ENCODE results near the gene GCNA. TPM values are rescaled to one million over a fixed set of nuclear protein-coding genes. Genes with fewer than 3 reads are reported as not detected.
A peak's percentile ranks its signal among the peaks of the same experiment; 100 is the strongest.
"Not testable (repeated sequence)": the region's sequence is repeated elsewhere in the genome, so short reads cannot be mapped to it uniquely, and the experiment has no call there.

Gene GCNA
- total and polyA plus RNA-seq, 2 donors: 2.8 to 4.5 TPM

- DNase-seq (ENCODE audit: low read depth in 6 of 9, low spot score in 9 of 9): no peak
- Histone ChIP-seq H3K27me3 (ENCODE audit: control insufficient read depth in 2 of 2, insufficient read depth in 1 of 2, low read length in 1 of 2) (no peaks in the 10 kb centered on the region), H3K36me3 (ENCODE audit: control insufficient read depth in 2 of 2, insufficient read depth in 2 of 2, low read length in 1 of 2) (no peaks in the 10 kb centered on the region), H3K4me1 (ENCODE audit: control insufficient read depth in 2 of 2, insufficient read depth in 2 of 2, low read length in 2 of 2) (peaks cover 6 to 23% of the 10 kb centered on the region in 2 donors), H3K4me3 (ENCODE audit: low read length in 2 of 2) (no peak overlapping the region), H3K9me3 (ENCODE audit: control insufficient read depth in 2 of 2, insufficient read depth in 1 of 2, low read length in 1 of 2) (no peaks in the 10 kb centered on the region), H3K27ac (ENCODE audit: low read depth in 1 of 2, low read length in 1 of 2) (no peak overlapping the region)
- 73% methylated on average over 4 of the region's 4 CpGs for WGBS
Measured at GRCh38 chrX:71638409-71638808, 60.2 kb downstream of the GCNA start.

DNA sequence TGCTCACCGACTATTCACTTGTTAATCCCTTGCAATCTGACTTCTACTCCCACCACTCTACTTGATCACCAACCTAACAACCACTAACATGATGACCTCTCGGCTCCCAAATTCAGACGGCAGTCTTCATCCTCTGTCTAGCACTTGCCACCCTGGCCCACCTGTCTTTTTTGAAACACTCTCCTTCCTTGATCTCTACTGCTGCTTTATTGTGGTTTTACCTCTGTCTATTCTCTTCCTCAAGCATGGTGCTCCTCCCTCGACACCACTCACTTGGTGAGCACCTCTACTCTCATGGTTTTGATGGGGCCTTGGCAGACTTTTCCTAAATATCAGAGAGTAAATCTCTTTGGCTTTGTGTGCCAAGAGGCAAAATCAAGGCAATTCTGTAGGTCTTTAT lies 61.8 kb downstream of the GCNA start:
- H3K27ac ChIP-seq (ENCODE audit: low read depth in 1 of 2, low read length in 1 of 2): no peak overlapping the region
- H3K9me3 ChIP-seq (ENCODE audit: control insufficient read depth in 2 of 2, insufficient read depth in 1 of 2, low read length in 1 of 2): no peaks in the 10 kb centered on the region
- no peak overlapping the region for H3K4me3 ChIP-seq (ENCODE audit: low read length in 2 of 2)
- H3K27me3 ChIP-seq (ENCODE audit: control insufficient read depth in 2 of 2, insufficient read depth in 1 of 2, low read length in 1 of 2): no peaks in the 10 kb centered on the region
- peaks cover 6 to 23% of the 10 kb centered on the region in 2 donors for H3K4me1 ChIP-seq (ENCODE audit: control insufficient read depth in 2 of 2, insufficient read depth in 2 of 2, low read length in 2 of 2)
- no peaks in the 10 kb centered on the region for H3K36me3 ChIP-seq (ENCODE audit: control insufficient read depth in 2 of 2, insufficient read depth in 2 of 2, low read length in 1 of 2)
- 55% methylated on average over 4 of the region's 4 CpGs for WGBS
- DNase-seq (ENCODE audit: low read depth in 6 of 9, low spot score in 9 of 9): peak in 1 of 9 donors; percentile 38

DNA sequence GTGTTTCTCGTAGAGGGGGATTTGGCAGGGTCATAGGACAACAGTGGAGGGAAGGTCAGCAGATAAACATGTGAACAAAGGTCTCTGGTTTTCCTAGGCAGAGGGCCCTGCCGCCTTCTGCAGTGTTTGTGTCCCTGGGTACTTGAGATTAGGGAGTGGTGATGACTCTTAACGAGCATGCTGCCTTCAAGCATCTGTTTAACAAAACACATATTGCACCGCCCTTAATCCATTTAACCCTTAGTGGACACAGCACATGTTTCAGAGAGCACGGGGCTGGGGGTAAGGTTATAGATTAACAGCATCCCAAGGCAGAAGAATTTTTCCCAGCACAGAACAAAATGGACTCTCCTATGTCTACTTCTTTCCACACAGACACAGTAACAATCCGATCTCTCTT lies 66.2 kb downstream of the GCNA start:
- not testable (repeated sequence) for H3K27me3 ChIP-seq (ENCODE audit: control insufficient read depth in 2 of 2, insufficient read depth in 1 of 2, low read length in 1 of 2); H3K4me1 ChIP-seq (ENCODE audit: control insufficient read depth in 2 of 2, insufficient read depth in 2 of 2, low read length in 2 of 2); H3K9me3 ChIP-seq (ENCODE audit: control insufficient read depth in 2 of 2, insufficient read depth in 1 of 2, low read length in 1 of 2); H3K27ac ChIP-seq (ENCODE audit: low read depth in 1 of 2, low read length in 1 of 2); H3K36me3 ChIP-seq (ENCODE audit: control insufficient read depth in 2 of 2, insufficient read depth in 2 of 2, low read length in 1 of 2); DNase-seq (ENCODE audit: low read depth in 6 of 9, low spot score in 9 of 9); H3K4me3 ChIP-seq (ENCODE audit: low read length in 2 of 2)
- WGBS: 94% methylated on average over 6 of the region's 6 CpGs

- Histone ChIP-seq H3K4me3 (ENCODE audit: low read length in 2 of 2) (no peak overlapping the region), H3K9me3 (ENCODE audit: control insufficient read depth in 2 of 2, insufficient read depth in 1 of 2, low read length in 1 of 2) (no peaks in the 10 kb centered on the region), H3K27me3 (ENCODE audit: control insufficient read depth in 2 of 2, insufficient read depth in 1 of 2, low read length in 1 of 2) (no peaks in the 10 kb centered on the region), H3K36me3 (ENCODE audit: control insufficient read depth in 2 of 2, insufficient read depth in 2 of 2, low read length in 1 of 2) (no peaks in the 10 kb centered on the region), H3K27ac (ENCODE audit: low read depth in 1 of 2, low read length in 1 of 2) (no peak overlapping the region), H3K4me1 (ENCODE audit: control insufficient read depth in 2 of 2, insufficient read depth in 2 of 2, low read length in 2 of 2) (no peaks in the 10 kb centered on the region)
- WGBS: 66% methylated on average over 4 of the region's 4 CpGs
- DNase-seq (ENCODE audit: low read depth in 6 of 9, low spot score in 9 of 9): peak in 1 of 9 donors; percentile 37
Measured at GRCh38 chrX:71650333-71650969, 72.2 kb downstream of the GCNA start.

DNA sequence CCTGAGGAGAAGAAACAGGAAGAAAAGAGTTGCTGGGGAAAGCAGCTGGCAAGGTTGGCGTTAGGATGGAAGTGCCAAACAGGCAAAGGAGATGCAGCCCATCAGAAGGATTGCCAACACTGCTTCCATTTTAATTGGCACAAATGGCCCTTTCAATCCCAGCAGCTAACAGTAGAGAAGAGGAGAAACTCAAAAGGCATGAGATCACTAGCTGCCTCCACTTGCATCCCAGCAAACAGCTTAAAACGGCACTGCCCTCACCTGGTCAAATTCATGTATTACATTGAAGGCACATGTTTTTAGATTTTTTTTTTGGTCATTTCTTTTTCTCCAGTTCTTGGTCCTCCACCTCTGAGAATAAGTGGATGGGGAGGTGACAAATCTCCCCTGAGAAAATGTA lies 74.2 kb downstream of the GCNA start:
- H3K36me3 ChIP-seq (ENCODE audit: control insufficient read depth in 2 of 2, insufficient read depth in 2 of 2, low read length in 1 of 2): no peaks in the 10 kb centered on the region
- 45% methylated on average over 2 of the region's 2 CpGs for WGBS
- H3K4me3 ChIP-seq (ENCODE audit: low read length in 2 of 2): no peak overlapping the region
- H3K4me1 ChIP-seq (ENCODE audit: control insufficient read depth in 2 of 2, insufficient read depth in 2 of 2, low read length in 2 of 2): no peaks in the 10 kb centered on the region
- no peak overlapping the region for H3K27ac ChIP-seq (ENCODE audit: low read depth in 1 of 2, low read length in 1 of 2)
- DNase-seq (ENCODE audit: low read depth in 6 of 9, low spot score in 9 of 9): peak in 4 of 9 donors; percentile 30 to 71 (median 46)
- H3K27me3 ChIP-seq (ENCODE audit: control insufficient read depth in 2 of 2, insufficient read depth in 1 of 2, low read length in 1 of 2): no peaks in the 10 kb centered on the region
- H3K9me3 ChIP-seq (ENCODE audit: control insufficient read depth in 2 of 2, insufficient read depth in 1 of 2, low read length in 1 of 2): no peaks in the 10 kb centered on the region

DNA sequence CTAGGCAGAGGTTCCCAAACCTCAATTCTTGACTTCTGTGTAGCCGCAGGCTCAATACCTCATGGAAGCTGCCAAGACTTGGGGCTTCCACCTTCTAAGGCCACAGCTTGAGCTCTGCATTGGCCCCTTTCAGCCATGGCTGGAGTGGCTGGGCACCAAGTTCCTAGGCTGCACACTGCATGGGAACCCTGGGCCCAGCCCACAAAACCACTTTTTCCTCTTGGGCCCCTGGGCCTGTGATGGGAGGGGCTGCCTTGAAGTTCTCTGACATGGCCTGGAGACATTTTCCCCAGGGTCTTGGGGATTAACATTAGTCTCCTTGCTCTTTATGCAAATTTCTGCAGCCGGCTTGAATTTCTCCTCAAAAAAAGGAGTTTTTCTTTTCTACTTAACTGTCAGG lies 75.1 kb downstream of the GCNA start:
- Histone ChIP-seq H3K36me3 (ENCODE audit: control insufficient read depth in 2 of 2, insufficient read depth in 2 of 2, low read length in 1 of 2) (no peaks in the 10 kb centered on the region), H3K27ac (ENCODE audit: low read depth in 1 of 2, low read length in 1 of 2) (no peak overlapping the region), H3K9me3 (ENCODE audit: control insufficient read depth in 2 of 2, insufficient read depth in 1 of 2, low read length in 1 of 2) (no peaks in the 10 kb centered on the region), H3K4me3 (ENCODE audit: low read length in 2 of 2) (no peak overlapping the region), H3K4me1 (ENCODE audit: control insufficient read depth in 2 of 2, insufficient read depth in 2 of 2, low read length in 2 of 2) (no peaks in the 10 kb centered on the region), H3K27me3 (ENCODE audit: control insufficient read depth in 2 of 2, insufficient read depth in 1 of 2, low read length in 1 of 2) (no peaks in the 10 kb centered on the region)
- DNase-seq (ENCODE audit: low read depth in 6 of 9, low spot score in 9 of 9): no peak
- WGBS: 95% methylated on average over 2 of the region's 2 CpGs

DNA sequence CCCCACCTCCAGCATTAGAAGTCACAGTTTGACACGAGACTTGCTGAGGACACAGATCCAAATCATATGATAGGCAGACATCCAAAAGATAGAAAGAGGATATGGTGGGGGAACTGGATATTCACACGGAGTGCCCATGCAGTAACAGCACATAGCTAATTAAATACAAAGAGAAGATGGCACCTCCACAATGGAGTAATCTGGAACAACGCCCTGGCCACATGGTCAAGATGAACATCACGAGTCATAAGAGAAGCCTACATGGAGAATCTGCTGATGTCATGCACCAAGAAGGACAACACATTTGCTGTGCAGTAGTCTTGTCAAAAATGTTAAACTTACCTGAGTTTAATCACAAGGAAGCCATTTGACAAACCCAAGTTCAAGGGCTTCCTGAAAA lies 79.0 kb downstream of the GCNA start:
- H3K27me3 ChIP-seq (ENCODE audit: control insufficient read depth in 2 of 2, insufficient read depth in 1 of 2, low read length in 1 of 2): no peaks in the 10 kb centered on the region
- H3K4me1 ChIP-seq (ENCODE audit: control insufficient read depth in 2 of 2, insufficient read depth in 2 of 2, low read length in 2 of 2): peaks cover 0 to 3% of the 10 kb centered on the region in 2 donors
- no peaks in the 10 kb centered on the region for H3K9me3 ChIP-seq (ENCODE audit: control insufficient read depth in 2 of 2, insufficient read depth in 1 of 2, low read length in 1 of 2)
- H3K27ac ChIP-seq (ENCODE audit: low read depth in 1 of 2, low read length in 1 of 2): no peak overlapping the region
- WGBS: 98% methylated on average over 4 of the region's 4 CpGs
- H3K36me3 ChIP-seq (ENCODE audit: control insufficient read depth in 2 of 2, insufficient read depth in 2 of 2, low read length in 1 of 2): no peaks in the 10 kb centered on the region
- H3K4me3 ChIP-seq (ENCODE audit: low read length in 2 of 2): no peak overlapping the region
- no peak for DNase-seq (ENCODE audit: low read depth in 6 of 9, low spot score in 9 of 9)

DNA sequence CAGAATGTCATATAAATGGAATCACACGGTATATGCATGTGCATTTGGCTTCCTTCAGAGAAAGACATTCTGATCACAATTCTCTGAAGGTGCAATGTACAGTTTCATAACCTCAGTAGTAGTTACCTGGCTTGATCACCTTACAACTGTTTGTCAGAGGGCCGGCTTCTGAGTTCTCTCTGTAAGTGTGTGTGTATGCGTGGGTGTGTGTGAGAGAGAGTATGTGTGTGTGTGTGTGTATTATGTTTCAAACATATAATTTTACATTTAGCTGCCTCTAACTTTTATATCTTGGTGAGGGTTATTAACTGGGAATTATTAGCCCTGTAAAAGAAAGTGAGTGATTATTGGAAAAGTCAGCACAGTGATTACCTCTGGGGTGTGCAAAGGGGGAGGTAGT lies 81.1 kb downstream of the GCNA start:
- DNase-seq (ENCODE audit: low read depth in 6 of 9, low spot score in 9 of 9): no peak
- no peak overlapping the region for H3K4me3 ChIP-seq (ENCODE audit: low read length in 2 of 2)
- no peaks in the 10 kb centered on the region for H3K9me3 ChIP-seq (ENCODE audit: control insufficient read depth in 2 of 2, insufficient read depth in 1 of 2, low read length in 1 of 2)
- no peaks in the 10 kb centered on the region for H3K36me3 ChIP-seq (ENCODE audit: control insufficient read depth in 2 of 2, insufficient read depth in 2 of 2, low read length in 1 of 2)
- WGBS: 89% methylated on average over 3 of the region's 3 CpGs
- H3K4me1 ChIP-seq (ENCODE audit: control insufficient read depth in 2 of 2, insufficient read depth in 2 of 2, low read length in 2 of 2): peaks cover 0 to 12% of the 10 kb centered on the region in 2 donors
- no peaks in the 10 kb centered on the region for H3K27me3 ChIP-seq (ENCODE audit: control insufficient read depth in 2 of 2, insufficient read depth in 1 of 2, low read length in 1 of 2)
- no peak overlapping the region for H3K27ac ChIP-seq (ENCODE audit: low read depth in 1 of 2, low read length in 1 of 2)

DNA sequence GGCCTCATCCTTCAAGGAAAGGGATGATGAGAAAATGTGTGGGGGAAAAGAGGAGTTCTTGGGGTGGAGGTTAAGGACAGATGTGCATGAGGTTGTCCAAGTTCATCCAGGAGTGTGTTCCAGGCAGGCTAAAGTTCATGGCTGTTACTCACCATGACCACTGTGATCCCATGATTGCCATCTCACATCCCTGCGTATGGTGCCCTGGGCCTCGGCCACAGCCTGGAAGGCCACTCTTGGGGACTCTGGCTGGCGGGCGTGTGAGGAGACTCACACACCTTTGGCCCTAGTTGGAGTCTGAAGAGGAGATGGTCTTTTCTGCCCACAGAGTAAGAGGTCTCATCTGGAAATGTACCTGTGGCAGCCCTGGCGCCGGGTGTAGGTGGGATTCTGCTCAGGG lies 81.7 kb downstream of the GCNA start:
- H3K27ac ChIP-seq (ENCODE audit: low read depth in 1 of 2, low read length in 1 of 2): no peak overlapping the region
- no peaks in the 10 kb centered on the region for H3K36me3 ChIP-seq (ENCODE audit: control insufficient read depth in 2 of 2, insufficient read depth in 2 of 2, low read length in 1 of 2)
- H3K4me1 ChIP-seq (ENCODE audit: control insufficient read depth in 2 of 2, insufficient read depth in 2 of 2, low read length in 2 of 2): peaks cover 0 to 12% of the 10 kb centered on the region in 2 donors
- DNase-seq (ENCODE audit: low read depth in 6 of 9, low spot score in 9 of 9): no peak
- no peaks in the 10 kb centered on the region for H3K27me3 ChIP-seq (ENCODE audit: control insufficient read depth in 2 of 2, insufficient read depth in 1 of 2, low read length in 1 of 2)
- H3K4me3 ChIP-seq (ENCODE audit: low read length in 2 of 2): no peak overlapping the region
- WGBS: 95% methylated on average over 6 of the region's 6 CpGs
- H3K9me3 ChIP-seq (ENCODE audit: control insufficient read depth in 2 of 2, insufficient read depth in 1 of 2, low read length in 1 of 2): no peaks in the 10 kb centered on the region

Data from thymus (tissue), 11 donors.